HUDEP-2 (cell line): ENCODE data around the gene HLA-DPB1.

Source experiments
- DNase-seq, 76 experiments: peaks; one replicate each; lab custom pipeline; 2025; ENCODE audit not compliant: unreplicated experiment in 76 of 76; lab: John Stamatoyannopoulos, UW

Gene HLA-DPB1

GRCh38 chr6:33070909-33071308 lies 4.9 kb upstream of the HLA-DPB1 start:
- no peak for DNase-seq

DNA sequence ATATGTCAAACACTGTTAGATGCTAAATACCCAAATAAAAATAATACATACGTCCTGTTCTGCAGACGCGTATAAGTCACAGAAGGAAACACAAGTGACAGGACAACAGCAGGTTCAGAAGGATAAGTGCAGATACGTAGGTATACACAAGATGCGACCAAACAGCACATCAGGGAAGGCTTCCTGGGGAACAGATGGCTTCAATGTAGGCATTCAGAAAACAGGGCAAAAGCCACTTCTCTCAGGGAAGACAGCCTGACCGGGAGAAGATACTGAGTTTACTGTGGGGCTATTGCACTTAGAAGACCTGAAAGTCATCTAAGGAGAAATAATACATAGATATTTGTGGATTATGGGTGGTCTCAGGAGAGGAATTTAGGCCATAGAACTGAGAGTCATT lies 4.2 kb upstream of the HLA-DPB1 start:
- DNase-seq: no peak

DNA sequence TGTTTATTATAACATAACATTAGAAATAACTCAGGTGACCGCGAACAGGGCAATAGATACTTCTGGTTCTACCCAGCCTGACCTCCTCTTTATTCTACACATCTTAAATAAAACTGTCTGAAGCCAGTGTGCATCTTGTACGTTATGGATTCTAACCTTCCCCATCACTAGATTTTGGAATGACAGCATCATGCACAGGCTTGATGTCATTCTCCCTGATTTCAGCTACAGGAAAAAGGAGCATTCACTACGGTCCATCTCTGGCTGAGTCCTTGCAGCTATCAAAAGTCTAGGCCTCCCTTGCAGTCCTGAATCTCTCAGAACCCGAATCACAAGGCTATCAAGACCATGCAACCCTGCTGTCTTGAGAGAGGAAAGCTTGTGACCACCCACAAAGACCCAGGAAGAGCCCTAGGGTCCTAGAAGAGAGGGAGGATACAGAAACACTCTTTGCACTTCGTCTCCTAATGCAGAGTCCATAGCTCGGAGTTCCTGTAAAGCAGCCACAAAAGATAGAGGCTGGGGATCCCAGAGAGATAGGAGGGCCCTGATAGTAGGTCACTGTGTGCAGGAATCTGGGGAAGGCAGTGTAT lies 3.2 kb upstream of the HLA-DPB1 start:
- no peak for DNase-seq

DNA sequence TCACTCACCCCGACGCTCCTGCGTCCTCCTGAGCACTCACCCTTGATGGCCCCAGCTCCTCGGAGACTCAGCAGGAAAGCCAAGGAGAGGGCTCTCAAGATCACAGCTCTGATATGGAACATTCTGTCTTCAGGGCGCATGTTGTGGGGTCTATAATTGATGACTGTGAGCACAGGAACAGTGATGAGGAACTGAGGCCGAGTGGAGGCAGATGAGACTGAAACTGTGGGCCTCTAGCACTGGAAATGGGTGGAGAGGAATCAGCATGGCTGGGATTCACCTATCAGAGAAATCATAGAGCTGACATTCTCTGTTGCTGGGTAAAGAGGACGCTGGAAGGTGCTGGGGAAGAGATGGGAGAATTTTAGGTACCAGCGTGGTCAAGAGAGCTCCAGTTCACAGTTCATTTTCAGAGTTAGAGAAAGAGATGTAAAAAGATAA lies 2.3 kb upstream of the HLA-DPB1 start, which contains the start of gene HLA-DPA1:
Gene HLA-DPA1 (minus strand): TSS at position 219 of the 441 bp plus-strand sequence.
- DNase-seq: peak in 6 of 76 experiments; percentile 3 to 29 (median 20)

GRCh38 chr6:33075208-33075567 lies 602 bp upstream of the HLA-DPB1 start:
- DNase-seq: no peak

DNA sequence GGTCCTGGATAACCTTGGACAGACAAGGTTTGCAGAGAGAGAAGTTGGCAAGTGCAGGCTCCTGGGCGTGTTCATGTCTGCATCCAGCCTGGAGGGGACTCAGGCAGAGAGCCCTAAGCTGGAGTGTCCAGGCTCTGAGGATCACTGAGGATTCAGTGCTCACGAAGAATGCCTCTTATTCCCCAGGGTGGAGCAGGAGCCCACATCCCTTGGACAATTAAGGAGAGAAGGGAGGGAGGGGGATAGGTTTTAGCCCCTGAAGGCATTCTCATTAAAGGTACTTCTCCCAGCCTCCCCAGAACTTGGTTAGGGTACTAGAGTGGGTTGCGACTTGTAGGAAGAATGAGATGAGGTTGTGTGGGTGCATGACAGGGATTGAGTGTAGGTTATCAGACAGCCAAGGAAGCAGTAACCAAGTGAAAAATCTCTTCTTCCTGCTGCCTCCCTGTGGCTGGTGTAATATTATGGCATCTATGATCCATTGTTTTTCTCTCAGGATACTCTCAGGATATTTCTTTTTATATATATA lies 680 bp downstream of the HLA-DPB1 start:
- DNase-seq: no peak

DNA sequence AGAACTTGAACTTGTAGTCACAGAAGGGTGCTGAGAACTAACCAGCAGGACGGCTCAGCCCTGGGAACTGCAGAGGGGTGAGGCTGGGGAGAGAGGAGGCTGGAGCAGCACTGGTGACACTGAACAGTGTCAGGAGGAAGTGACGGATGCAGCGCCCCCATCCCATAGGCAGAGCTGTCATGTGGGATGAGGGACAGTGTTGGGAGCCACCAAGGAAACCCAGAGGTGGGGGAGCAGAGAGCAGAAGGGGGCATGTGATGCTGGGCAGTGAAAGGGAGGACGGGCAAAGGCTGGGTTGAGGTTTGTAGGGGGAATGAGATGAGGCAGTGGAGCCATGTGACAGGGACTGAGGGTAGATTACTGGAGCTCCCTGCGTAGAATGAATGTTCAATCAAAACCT lies 2.1 kb downstream of the HLA-DPB1 start:
- no peak for DNase-seq

GRCh38 chr6:33078442-33078841 lies 2.7 kb downstream of the HLA-DPB1 start:
- no peak for DNase-seq

GRCh38 chr6:33078919-33079521 lies 3.2 kb downstream of the HLA-DPB1 start:
- no peak for DNase-seq

GRCh38 chr6:33079580-33079979 lies 3.8 kb downstream of the HLA-DPB1 start:
- DNase-seq: no peak

DNA sequence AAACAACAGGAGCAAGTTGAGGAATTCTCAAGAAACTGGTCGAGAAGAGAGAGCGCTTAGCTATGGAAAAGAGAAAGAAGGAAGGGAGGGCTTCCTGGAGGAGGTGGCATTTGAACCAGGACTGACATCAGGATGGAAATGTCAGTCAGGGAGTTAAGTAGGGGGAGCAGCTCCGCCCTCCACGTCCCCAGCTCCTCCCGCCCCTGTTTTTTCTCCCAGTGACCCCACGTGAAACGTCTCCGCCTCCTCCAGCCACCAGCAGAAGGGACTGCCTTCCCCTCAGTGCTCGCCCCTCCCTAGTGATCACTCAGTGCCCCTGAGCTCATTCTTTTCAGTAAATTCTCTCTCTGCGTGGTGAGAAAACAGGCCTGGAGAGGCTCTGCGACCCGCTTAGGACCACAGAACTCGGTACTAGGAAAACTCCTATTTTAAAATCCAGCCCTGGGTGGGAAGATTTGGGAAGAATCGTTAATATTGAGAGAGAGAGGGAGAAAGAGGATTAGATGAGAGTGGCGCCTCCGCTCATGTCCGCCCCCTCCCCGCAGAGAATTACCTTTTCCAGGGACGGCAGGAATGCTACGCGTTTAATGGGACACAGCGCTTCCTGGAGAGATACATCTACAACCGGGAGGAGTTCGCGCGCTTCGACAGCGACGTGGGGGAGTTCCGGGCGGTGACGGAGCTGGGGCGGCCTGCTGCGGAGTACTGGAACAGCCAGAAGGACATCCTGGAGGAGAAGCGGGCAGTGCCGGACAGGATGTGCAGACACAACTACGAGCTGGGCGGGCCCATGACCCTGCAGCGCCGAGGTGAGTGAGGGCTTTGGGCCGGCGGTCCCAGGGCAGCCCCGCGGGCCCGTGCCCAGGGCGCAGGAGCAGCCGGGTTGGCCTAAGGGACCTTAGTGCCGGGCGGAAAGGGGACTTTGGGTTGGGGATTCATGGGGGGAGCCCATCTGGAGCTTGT lies 4.6 kb downstream of the HLA-DPB1 start:
- no peak for DNase-seq

- no peak for DNase-seq
Measured at GRCh38 chr6:33081098-33081824, 5.5 kb downstream of the HLA-DPB1 start.

GRCh38 chr6:33082702-33083101 lies 6.9 kb downstream of the HLA-DPB1 start:
- peak in 23 of 76 experiments; percentile 4 to 44 (median 25) for DNase-seq

DNA sequence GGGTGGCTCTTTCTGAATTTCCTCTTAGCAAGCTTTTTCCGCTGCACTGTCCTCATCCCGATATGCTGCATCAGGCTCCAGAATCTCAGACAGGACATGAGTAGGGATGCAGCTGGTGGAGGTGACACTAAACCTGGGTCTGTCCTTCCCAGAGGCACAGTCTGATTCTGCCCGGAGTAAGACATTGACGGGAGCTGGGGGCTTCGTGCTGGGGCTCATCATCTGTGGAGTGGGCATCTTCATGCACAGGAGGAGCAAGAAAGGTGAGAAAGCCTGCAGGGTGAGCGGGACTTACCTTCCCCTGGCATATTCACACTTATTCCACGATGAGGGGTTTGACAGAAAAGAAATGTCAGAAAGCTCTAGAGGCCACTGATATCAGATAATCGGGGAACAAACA lies 9.8 kb downstream of the HLA-DPB1 start:
- DNase-seq: no peak

DNA sequence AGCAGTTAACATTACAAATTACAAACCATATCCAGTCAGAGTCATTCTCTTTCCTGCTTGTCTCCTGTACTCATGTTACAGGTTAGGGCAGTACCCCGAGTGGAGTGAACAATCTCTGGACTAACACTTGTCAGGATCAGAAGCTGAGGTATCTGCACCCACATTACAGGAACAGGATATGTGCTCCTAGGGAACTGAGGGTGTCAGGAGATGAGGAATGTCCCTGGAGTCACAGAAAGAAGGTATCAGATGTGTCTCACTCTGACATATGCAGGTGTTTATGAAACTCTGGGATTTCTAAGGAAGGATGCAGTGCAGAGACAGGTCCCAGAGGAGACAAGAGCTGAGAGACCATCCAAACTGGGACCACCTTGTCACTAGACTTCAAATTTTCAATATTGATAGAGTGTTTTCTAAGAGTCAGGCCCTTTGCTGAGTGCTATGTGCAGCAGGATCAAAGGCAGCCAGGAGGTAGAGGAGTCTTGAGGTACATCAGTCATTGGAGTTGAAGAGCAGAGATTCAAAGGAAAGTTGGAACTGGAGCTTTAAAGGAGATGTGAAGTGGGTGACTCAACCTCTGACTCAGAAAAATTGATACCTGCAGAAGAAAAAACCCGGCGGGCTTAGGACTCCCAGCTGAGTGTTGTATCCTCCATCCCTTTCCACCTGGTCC lies 12.6 kb downstream of the HLA-DPB1 start:
- no peak for DNase-seq

DNA sequence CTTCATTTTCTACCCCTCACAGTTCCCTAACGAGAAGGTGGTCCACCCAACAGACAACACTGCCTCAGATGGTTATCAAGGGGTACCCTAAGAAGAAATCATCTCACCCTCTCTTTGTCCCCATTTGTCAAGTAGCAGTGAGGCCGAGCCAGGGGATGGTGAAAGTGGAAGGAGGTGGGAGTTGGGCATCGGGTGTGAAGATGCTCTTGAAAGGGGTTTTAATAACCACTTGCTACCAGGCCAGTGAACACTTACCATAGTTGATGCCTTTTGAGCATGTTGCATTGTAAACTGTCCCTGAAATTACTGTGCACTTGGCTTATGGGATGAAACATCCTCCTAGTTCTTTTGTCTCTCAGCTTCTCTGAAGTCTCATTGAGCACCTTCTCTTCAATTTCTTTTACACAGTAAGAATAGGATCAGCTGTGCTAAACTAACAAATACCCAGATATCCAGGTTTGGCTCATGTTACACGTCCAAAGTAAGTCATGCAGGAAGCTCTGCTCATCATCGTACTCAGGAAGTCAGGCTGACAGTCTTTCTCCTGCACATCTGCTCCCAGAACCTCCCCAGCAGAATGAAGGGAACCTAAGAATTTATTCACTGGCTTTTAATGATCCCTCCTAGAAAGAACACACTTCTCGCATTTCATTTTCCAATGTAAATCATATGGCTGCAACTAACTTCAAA lies 13.3 kb downstream of the HLA-DPB1 start:
- DNase-seq: no peak

- DNase-seq: peak in 43 of 76 experiments; percentile 2 to 66 (median 35)
Measured at GRCh38 chr6:33091957-33092356, 16.2 kb downstream of the HLA-DPB1 start.

GRCh38 chr6:33092385-33092784 lies 16.6 kb downstream of the HLA-DPB1 start:
- DNase-seq: no peak

- DNase-seq: no peak
Measured at GRCh38 chr6:33093855-33094254, 18.1 kb downstream of the HLA-DPB1 start.
